WTC11 (cell line): ENCODE results near the gene FOXA2. TPM values are rescaled to one million over a fixed set of nuclear protein-coding genes. Genes with fewer than 3 reads are reported as not detected.

Source experiments
- ATAC-seq: fragments of 200-7000 bp; cut with Tn5 transposase; 2 replicates; pipeline ENCODE4 v1.10.0; 2021; ENCODE audit warnings: mild to moderate bottlenecking, moderate library complexity
- CTCF ChIA-PET: fragments of 300-600 bp; sonication (Branson Sonifier 250); formaldehyde crosslinking; loops from one replicate; lab custom pipeline; 2021; ENCODE audit warnings: antibody characterized with exemption; lab: Charles Lee
- POLR2A ChIA-PET: fragments of 350-600 bp; sonication (Branson Sonifier 250); formaldehyde crosslinking; loops from one replicate; lab custom pipeline; 2021; ENCODE audit warnings: antibody characterized with exemption; lab: Charles Lee
- DNase-seq: peaks from one replicate; pipeline ENCODE4 v3.0.0; 2021; ENCODE audit warnings: low spot score
- H3K27ac Mint-ChIP-seq: 2 replicates; pipeline ENCODE4 v1.8.0; 2021; ENCODE audit warnings: mixed read lengths
- H3K27me3 Mint-ChIP-seq: 2 replicates; pipeline ENCODE4 v1.8.0; 2021; ENCODE audit warnings: low read depth, mild to moderate bottlenecking, moderate library complexity, mixed read lengths
- H3K36me3 Mint-ChIP-seq: 2 replicates; pipeline ENCODE4 v1.8.0; 2021; ENCODE audit warnings: mixed read lengths
- H3K4me1 Mint-ChIP-seq: 2 replicates; pipeline ENCODE4 v1.8.0; 2022; ENCODE audit warnings: mixed read lengths
- H3K4me3 Mint-ChIP-seq: 2 replicates; pipeline ENCODE4 v1.8.0; 2021; ENCODE audit warnings: mild to moderate bottlenecking, moderate library complexity, mixed read lengths
- H3K9me3 Mint-ChIP-seq: 2 replicates; pipeline ENCODE4 v1.8.0; 2021; ENCODE audit warnings: mixed read lengths
- EMX1 ChIP-seq: fragments of 250-450 bp; sonication (Bioruptor Pico); IDR thresholded peaks from 2 replicates; pipeline ENCODE4 v1.8.0; 2021; ENCODE audit warnings: mild to moderate bottlenecking
- FOXJ3 ChIP-seq: sonication (generic); formaldehyde crosslinking; IDR thresholded peaks from 2 replicates; pipeline ENCODE4 v1.9.0; 2021; ENCODE audit warnings: missing genetic modification reagents, mild to moderate bottlenecking, borderline replicate concordance
- FOXK1 ChIP-seq: sonication (generic); formaldehyde crosslinking; IDR thresholded peaks from 2 replicates; pipeline ENCODE4 v1.8.0; 2022; ENCODE audit warnings: mild to moderate bottlenecking, moderate library complexity, missing genetic modification reagents
- GRHL2 ChIP-seq: fragments of 250-450 bp; sonication (Bioruptor Pico); IDR thresholded peaks from 2 replicates; pipeline ENCODE4 v1.8.0; 2022; ENCODE audit warnings: mild to moderate bottlenecking, moderate library complexity; ENCODE audit not compliant: insufficient replicate concordance, severe bottlenecking
- KAT7 ChIP-seq: sonication (generic); formaldehyde crosslinking; IDR thresholded peaks from 2 replicates; pipeline ENCODE4 v1.8.1; 2023; ENCODE audit warnings: missing genetic modification reagents, mild to moderate bottlenecking, borderline replicate concordance
- MYBL2 ChIP-seq: sonication (generic); formaldehyde crosslinking; IDR thresholded peaks from 2 replicates; pipeline ENCODE4 v1.8.1; 2023; ENCODE audit warnings: mild to moderate bottlenecking, moderate library complexity, missing genetic modification reagents
- NFYB ChIP-seq: sonication (generic); formaldehyde crosslinking; conservative IDR thresholded peaks from 2 replicates; pipeline ENCODE4 v1.8.0; 2022; ENCODE audit warnings: low read depth, missing genetic modification reagents
- SMAD3 ChIP-seq: sonication (generic); formaldehyde crosslinking; IDR thresholded peaks from 2 replicates; pipeline ENCODE4 v1.8.0; 2022; ENCODE audit warnings: missing genetic modification reagents, mild to moderate bottlenecking, borderline replicate concordance
- ZNF232 ChIP-seq: sonication (generic); formaldehyde crosslinking; IDR thresholded peaks from 2 replicates; pipeline ENCODE4 v1.8.0; 2022; ENCODE audit warnings: mild to moderate bottlenecking, missing genetic modification reagents
- total RNA-seq: library from RNA; stranded (reverse); gene quantifications from 3 replicates; pipeline ENCODE4 v1.2.3, GENCODE V29; 2021
- TF ChIP-seq, protein P1 (sequence below): fragments of 250-450 bp; sonication (Bioruptor Pico); IDR thresholded peaks from 2 replicates; pipeline ENCODE4 v1.9.0; 2021; ENCODE audit warnings: moderate library complexity, mild to moderate bottlenecking, inconsistent platforms, borderline replicate concordance
- TF ChIP-seq, protein P2 (sequence below): sonication (generic); formaldehyde crosslinking; IDR thresholded peaks from 2 replicates; pipeline ENCODE4 v1.8.0; 2022; ENCODE audit warnings: mild to moderate bottlenecking, missing genetic modification reagents
- TF ChIP-seq, protein P3 (sequence below): sonication (generic); formaldehyde crosslinking; conservative IDR thresholded peaks from 2 replicates; pipeline ENCODE4 v1.8.1; 2022; ENCODE audit warnings: mild to moderate bottlenecking, missing genetic modification reagents
- TF ChIP-seq, protein P4 (sequence below): fragments of 250-450 bp; sonication (Bioruptor Pico); IDR thresholded peaks from 2 replicates; pipeline ENCODE4 v1.9.0; 2021; ENCODE audit warnings: mild to moderate bottlenecking, borderline replicate concordance
- TF ChIP-seq, protein P5 (sequence below): sonication (generic); formaldehyde crosslinking; IDR thresholded peaks from 2 replicates; pipeline ENCODE4 v1.8.1; 2023; ENCODE audit warnings: mild to moderate bottlenecking, missing genetic modification reagents
- TF ChIP-seq, protein P6 (sequence below): sonication (generic); formaldehyde crosslinking; IDR thresholded peaks from 2 replicates; pipeline ENCODE4 v1.8.1; 2023; ENCODE audit warnings: mild to moderate bottlenecking, moderate library complexity, missing genetic modification reagents

Gene FOXA2
- total RNA-seq, 1 experiment from 2014 or later = 3.1 TPM

DNA sequence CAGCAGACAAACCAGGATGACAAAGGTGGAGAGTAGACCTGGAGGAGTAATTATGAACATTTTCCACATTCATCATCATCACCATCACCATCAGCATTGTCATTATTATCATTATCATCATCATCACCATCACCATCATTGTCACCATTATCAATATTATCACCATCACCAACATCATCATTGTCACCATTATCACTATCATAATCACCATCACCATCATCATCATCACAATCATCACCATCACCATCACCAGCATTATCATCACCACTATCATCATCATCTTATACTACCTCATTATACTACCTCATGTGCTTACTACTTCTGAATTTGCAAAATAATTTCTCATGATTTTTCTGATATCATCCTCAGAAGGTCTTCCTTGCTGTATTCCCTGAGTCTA lies 39.3 kb downstream of the FOXA2 start:
- H3K4me3 Mint-ChIP-seq = no peak overlapping the region
- no peak for ATAC-seq

DNA sequence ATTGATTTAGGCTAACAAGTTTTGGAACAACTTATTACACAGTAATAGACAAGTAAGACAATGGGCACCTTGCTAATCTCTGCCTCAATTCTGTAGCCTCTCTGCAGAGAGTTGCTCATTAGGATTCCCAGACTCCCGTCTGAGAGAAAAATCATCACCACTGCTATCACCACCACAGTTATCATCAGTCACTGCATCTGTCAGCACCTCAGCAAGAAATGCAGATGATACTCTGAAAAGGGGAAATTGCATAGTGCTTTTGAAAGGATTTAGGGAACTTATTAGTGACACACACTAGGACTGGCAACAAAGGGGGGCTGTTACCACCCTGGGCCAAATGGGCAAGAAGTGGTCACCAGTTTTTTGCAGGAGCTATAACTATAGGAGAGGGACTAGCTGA lies 39.9 kb downstream of the FOXA2 start:
- no peak overlapping the region for H3K4me3 Mint-ChIP-seq
- peaks cover 9% of the 10 kb centered on the region for H3K27me3 Mint-ChIP-seq
- H3K9me3 Mint-ChIP-seq = peaks cover 8% of the 10 kb centered on the region
- H3K27ac Mint-ChIP-seq = no peak overlapping the region
- POLR2A ChIA-PET = no interaction called here
- ATAC-seq (no peak), DNase-seq (no peak)
- H3K36me3 Mint-ChIP-seq = peaks cover 3% of the 10 kb centered on the region; the same call in 1 of the 2 replicates
- no peak for TF ChIP-seq SMAD3
- TF ChIP-seq NFYB (CRISPR knock-in tag) = no peak
- TF ChIP-seq, protein P1, sequence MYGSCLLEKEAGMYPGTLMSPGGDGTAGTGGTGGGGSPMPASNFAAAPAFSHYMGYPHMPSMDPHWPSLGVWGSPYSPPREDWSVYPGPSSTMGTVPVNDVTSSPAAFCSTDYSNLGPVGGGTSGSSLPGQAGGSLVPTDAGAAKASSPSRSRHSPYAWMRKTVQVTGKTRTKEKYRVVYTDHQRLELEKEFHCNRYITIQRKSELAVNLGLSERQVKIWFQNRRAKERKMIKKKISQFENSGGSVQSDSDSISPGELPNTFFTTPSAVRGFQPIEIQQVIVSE (CRISPR knock-in tag) = no peak
- TF ChIP-seq, protein P2, sequence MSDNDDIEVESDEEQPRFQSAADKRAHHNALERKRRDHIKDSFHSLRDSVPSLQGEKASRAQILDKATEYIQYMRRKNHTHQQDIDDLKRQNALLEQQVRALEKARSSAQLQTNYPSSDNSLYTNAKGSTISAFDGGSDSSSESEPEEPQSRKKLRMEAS (CRISPR knock-in tag) = no peak
- TF ChIP-seq KAT7 (CRISPR knock-in tag) = no peak
- no peak for TF ChIP-seq FOXJ3
- TF ChIP-seq EMX1 (CRISPR knock-in tag) = no peak
- no peak for TF ChIP-seq MYBL2 (CRISPR knock-in tag)
- H3K4me1 Mint-ChIP-seq = no peaks in the 10 kb centered on the region
- CTCF ChIA-PET = no interaction called here

More for the DNA sequence above, 39.3 kb downstream of the FOXA2 start:
- CTCF ChIA-PET = no interaction called here
- H3K9me3 Mint-ChIP-seq = peaks cover 14% of the 10 kb centered on the region
- TF ChIP-seq, protein P3, sequence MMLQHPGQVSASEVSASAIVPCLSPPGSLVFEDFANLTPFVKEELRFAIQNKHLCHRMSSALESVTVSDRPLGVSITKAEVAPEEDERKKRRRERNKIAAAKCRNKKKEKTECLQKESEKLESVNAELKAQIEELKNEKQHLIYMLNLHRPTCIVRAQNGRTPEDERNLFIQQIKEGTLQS = no peak
- TF ChIP-seq, protein P4, sequence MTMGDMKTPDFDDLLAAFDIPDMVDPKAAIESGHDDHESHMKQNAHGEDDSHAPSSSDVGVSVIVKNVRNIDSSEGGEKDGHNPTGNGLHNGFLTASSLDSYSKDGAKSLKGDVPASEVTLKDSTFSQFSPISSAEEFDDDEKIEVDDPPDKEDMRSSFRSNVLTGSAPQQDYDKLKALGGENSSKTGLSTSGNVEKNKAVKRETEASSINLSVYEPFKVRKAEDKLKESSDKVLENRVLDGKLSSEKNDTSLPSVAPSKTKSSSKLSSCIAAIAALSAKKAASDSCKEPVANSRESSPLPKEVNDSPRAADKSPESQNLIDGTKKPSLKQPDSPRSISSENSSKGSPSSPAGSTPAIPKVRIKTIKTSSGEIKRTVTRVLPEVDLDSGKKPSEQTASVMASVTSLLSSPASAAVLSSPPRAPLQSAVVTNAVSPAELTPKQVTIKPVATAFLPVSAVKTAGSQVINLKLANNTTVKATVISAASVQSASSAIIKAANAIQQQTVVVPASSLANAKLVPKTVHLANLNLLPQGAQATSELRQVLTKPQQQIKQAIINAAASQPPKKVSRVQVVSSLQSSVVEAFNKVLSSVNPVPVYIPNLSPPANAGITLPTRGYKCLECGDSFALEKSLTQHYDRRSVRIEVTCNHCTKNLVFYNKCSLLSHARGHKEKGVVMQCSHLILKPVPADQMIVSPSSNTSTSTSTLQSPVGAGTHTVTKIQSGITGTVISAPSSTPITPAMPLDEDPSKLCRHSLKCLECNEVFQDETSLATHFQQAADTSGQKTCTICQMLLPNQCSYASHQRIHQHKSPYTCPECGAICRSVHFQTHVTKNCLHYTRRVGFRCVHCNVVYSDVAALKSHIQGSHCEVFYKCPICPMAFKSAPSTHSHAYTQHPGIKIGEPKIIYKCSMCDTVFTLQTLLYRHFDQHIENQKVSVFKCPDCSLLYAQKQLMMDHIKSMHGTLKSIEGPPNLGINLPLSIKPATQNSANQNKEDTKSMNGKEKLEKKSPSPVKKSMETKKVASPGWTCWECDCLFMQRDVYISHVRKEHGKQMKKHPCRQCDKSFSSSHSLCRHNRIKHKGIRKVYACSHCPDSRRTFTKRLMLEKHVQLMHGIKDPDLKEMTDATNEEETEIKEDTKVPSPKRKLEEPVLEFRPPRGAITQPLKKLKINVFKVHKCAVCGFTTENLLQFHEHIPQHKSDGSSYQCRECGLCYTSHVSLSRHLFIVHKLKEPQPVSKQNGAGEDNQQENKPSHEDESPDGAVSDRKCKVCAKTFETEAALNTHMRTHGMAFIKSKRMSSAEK (CRISPR knock-in tag) = no peak
- TF ChIP-seq, protein P5, sequence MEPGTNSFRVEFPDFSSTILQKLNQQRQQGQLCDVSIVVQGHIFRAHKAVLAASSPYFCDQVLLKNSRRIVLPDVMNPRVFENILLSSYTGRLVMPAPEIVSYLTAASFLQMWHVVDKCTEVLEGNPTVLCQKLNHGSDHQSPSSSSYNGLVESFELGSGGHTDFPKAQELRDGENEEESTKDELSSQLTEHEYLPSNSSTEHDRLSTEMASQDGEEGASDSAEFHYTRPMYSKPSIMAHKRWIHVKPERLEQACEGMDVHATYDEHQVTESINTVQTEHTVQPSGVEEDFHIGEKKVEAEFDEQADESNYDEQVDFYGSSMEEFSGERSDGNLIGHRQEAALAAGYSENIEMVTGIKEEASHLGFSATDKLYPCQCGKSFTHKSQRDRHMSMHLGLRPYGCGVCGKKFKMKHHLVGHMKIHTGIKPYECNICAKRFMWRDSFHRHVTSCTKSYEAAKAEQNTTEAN (CRISPR knock-in tag) = no peak
- TF ChIP-seq, protein P6, sequence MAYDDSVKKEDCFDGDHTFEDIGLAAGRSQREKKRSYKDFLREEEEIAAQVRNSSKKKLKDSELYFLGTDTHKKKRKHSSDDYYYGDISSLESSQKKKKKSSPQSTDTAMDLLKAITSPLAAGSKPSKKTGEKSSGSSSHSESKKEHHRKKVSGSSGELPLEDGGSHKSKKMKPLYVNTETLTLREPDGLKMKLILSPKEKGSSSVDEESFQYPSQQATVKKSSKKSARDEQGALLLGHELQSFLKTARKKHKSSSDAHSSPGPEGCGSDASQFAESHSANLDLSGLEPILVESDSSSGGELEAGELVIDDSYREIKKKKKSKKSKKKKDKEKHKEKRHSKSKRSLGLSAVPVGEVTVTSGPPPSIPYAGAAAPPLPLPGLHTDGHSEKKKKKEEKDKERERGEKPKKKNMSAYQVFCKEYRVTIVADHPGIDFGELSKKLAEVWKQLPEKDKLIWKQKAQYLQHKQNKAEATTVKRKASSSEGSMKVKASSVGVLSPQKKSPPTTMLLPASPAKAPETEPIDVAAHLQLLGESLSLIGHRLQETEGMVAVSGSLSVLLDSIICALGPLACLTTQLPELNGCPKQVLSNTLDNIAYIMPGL = no peak
- no peak for TF ChIP-seq FOXK1 (CRISPR knock-in tag)
- no peak for TF ChIP-seq ZNF232
- no peak for TF ChIP-seq GRHL2 (CRISPR knock-in tag)
- TF ChIP-seq, all 79 proteins: peak for 0
- POLR2A ChIA-PET = no interaction called here
- no peak for DNase-seq
- Mint-ChIP-seq H3K4me1 (peaks cover 2% of the 10 kb centered on the region), H3K27me3 (peaks cover 13% of the 10 kb centered on the region), H3K27ac (no peak overlapping the region), H3K36me3 (peaks cover 6% of the 10 kb centered on the region)
